Lower lobe of right lung (tissue), 2 donors: ENCODE measurements around the gene MCU. TPM values are rescaled to one million over a fixed set of nuclear protein-coding genes. Genes with fewer than 3 reads are reported as not detected.

Source experiments
- ATAC-seq, 2 donors: fragments of 200-7000 bp; cut with Tn5 transposase; one replicate each; pipeline ENCODE4 v1.9.1; 2020 to 2022; ENCODE audit warnings: mild to moderate bottlenecking in 2 of 2, moderate library complexity in 2 of 2
- DNase-seq: peaks from one replicate; pipeline ENCODE4 v3.0.0-alpha.2; 2020
- H3K27ac ChIP-seq: fragments of 200-600 bp; one replicate; pipeline ENCODE4 v1.8.0; 2022
- H3K27me3 ChIP-seq: fragments of 200-600 bp; one replicate; pipeline ENCODE4 v1.8.0; 2022; ENCODE audit warnings: low read depth
- H3K36me3 ChIP-seq: fragments of 200-600 bp; one replicate; pipeline ENCODE4 v1.8.0; 2022; ENCODE audit warnings: mild to moderate bottlenecking
- H3K4me1 ChIP-seq: fragments of 200-600 bp; one replicate; pipeline ENCODE4 v1.8.0; 2022
- H3K4me3 ChIP-seq: fragments of 200-600 bp; one replicate; pipeline ENCODE4 v1.8.0; 2022; ENCODE audit warnings: mild to moderate bottlenecking
- H3K9me3 ChIP-seq: fragments of 200-600 bp; one replicate; pipeline ENCODE4 v1.8.0; 2022
- intact Hi-C: fragments of 100-400 bp; cut with DNase I; formaldehyde crosslinking; loops from one replicate; pipeline ENCODE4 v1.11.0; 2022
- total RNA-seq: library from RNA; stranded (reverse); fragmentation: NEBNext Ultra II Directional; extraction: Animal tissue kit (Norgen Biotek cat#: 25700); gene quantifications from one replicate; pipeline ENCODE4 v1.2.1, GENCODE V29; 2021
- TF ChIP-seq, protein P1 (sequence below): fragments of 200-600 bp; IDR thresholded peaks from one replicate; pipeline ENCODE4 v1.8.0; 2022; ENCODE audit warnings: antibody characterized with exemption, mild to moderate bottlenecking
- donor health status: DM: no; HTN: yes; CAD: no; lungs with severe emphysema.

Gene MCU
- total RNA-seq, 1 donor from 2014 or later: 24.2 TPM

DNA sequence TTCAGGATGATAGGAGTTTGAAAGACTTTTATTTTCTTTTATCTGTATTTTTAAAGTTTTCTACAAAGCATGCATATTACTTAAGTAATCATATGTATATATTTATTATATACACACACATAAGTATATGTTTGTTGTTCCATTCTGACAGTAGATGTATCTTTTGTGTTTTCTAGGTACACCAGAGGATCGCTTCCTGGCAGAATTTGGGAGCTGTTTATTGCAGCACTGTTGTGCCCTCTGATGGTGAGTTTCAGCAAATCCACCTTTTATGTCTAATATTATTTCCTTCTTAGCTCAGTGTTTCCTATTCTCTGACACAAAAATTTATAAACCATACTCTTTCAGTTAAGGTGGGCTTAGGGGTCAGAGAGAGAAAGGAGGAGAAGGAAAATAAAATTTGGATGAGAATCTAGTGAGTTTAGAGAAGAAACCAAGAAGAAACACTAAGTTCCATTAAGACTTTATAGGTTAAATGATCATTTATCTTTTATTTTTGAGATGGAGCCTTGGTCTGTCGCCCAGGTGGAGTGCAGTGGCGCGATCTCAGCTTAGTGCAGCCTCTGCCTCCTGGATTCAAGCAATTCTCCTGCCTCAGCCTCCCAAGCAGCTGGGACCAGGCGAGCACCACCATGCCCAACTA lies 142.4 kb downstream of the MCU start:
- TF ChIP-seq, protein P1, sequence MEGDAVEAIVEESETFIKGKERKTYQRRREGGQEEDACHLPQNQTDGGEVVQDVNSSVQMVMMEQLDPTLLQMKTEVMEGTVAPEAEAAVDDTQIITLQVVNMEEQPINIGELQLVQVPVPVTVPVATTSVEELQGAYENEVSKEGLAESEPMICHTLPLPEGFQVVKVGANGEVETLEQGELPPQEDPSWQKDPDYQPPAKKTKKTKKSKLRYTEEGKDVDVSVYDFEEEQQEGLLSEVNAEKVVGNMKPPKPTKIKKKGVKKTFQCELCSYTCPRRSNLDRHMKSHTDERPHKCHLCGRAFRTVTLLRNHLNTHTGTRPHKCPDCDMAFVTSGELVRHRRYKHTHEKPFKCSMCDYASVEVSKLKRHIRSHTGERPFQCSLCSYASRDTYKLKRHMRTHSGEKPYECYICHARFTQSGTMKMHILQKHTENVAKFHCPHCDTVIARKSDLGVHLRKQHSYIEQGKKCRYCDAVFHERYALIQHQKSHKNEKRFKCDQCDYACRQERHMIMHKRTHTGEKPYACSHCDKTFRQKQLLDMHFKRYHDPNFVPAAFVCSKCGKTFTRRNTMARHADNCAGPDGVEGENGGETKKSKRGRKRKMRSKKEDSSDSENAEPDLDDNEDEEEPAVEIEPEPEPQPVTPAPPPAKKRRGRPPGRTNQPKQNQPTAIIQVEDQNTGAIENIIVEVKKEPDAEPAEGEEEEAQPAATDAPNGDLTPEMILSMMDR: peak; percentile 58
- DNase-seq (no peak), ATAC-seq (peak; percentile 67 to 81)
- Histone ChIP-seq H3K9me3 (no peaks in the 10 kb centered on the region), H3K27ac (no peak overlapping the region), H3K4me3 (no peak overlapping the region), H3K36me3 (peaks cover 6% of the 10 kb centered on the region), H3K27me3 (no peaks in the 10 kb centered on the region), H3K4me1 (peaks cover 28% of the 10 kb centered on the region)
- intact Hi-C loops: loop anchor here (10.0 kb wide), 1 partner anchor 470 kb away; no protein-coding TSS in a partner anchor

DNA sequence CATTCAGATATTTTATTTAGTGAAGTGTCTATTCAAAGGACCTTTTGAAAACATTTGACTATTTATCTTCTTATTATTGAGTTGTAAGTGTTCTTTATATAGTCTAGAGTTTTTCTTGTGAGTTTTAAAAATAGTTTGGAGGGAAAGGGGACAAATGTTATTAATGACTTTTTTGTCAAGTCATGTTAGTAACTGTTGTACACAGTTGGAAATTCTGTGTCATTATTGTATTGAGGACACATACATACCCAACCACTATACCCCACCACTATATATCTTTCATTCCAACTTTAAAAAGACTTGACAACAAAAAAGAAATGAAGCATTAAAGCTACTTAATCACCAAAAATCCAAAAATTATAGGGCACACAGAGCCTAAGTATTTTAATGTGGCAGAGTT lies 148.4 kb downstream of the MCU start:
- TF ChIP-seq, protein P1: no peak
- peaks cover 6% of the 10 kb centered on the region for H3K36me3 ChIP-seq
- intact Hi-C loops: no loop called here
- no peak for DNase-seq
- no peaks in the 10 kb centered on the region for H3K27me3 ChIP-seq
- ATAC-seq: no peak
- H3K4me3 ChIP-seq: no peak overlapping the region
- H3K4me1 ChIP-seq: no peaks in the 10 kb centered on the region
- H3K27ac ChIP-seq: no peak overlapping the region
- no peaks in the 10 kb centered on the region for H3K9me3 ChIP-seq

- DNase-seq (no peak), ATAC-seq (no peak)
- H3K27me3 ChIP-seq: no peaks in the 10 kb centered on the region
- H3K36me3 ChIP-seq: no peaks in the 10 kb centered on the region
- H3K27ac ChIP-seq: no peak overlapping the region
- H3K4me3 ChIP-seq: no peak overlapping the region
- TF ChIP-seq, protein P1: no peak
- H3K4me1 ChIP-seq: no peaks in the 10 kb centered on the region
- no peaks in the 10 kb centered on the region for H3K9me3 ChIP-seq
- intact Hi-C loops: no loop called here
Measured at GRCh38 chr10:72841487-72841886, 149.5 kb downstream of the MCU start.

GRCh38 chr10:72842164-72842563 lies 150.2 kb downstream of the MCU start:
- TF ChIP-seq, protein P1: no peak
- H3K27me3 ChIP-seq: no peaks in the 10 kb centered on the region
- no peaks in the 10 kb centered on the region for H3K9me3 ChIP-seq
- no peaks in the 10 kb centered on the region for H3K4me1 ChIP-seq
- no peaks in the 10 kb centered on the region for H3K36me3 ChIP-seq
- DNase-seq (no peak), ATAC-seq (no peak)
- intact Hi-C loops: no loop called here
- no peak overlapping the region for H3K27ac ChIP-seq
- H3K4me3 ChIP-seq: no peak overlapping the region

- Histone ChIP-seq H3K9me3 (no peaks in the 10 kb centered on the region), H3K4me3 (no peak overlapping the region), H3K4me1 (no peaks in the 10 kb centered on the region), H3K27ac (no peak overlapping the region), H3K36me3 (no peaks in the 10 kb centered on the region), H3K27me3 (no peaks in the 10 kb centered on the region)
- intact Hi-C loops: no loop called here
- ATAC-seq (no peak), DNase-seq (no peak)
- TF ChIP-seq, protein P1: no peak
Measured at GRCh38 chr10:72846238-72846637, 154.3 kb downstream of the MCU start.
